ENCODE data around the gene SLCO1B1.

SLCO1B1 gene

GRCh38 chr12:21248679-21249078, 117.7 kb downstream of the SLCO1B1 start:
- Histone ChIP-seq H3K9me3 (ENCODE audit: low read length) (no peaks in the 10 kb centered on the region), H4K20me1 (ENCODE audit: insufficient read depth, low read length) (no peaks in the 10 kb centered on the region), H3K9me2 (ENCODE audit: low read depth, low read length) (no peaks in the 10 kb centered on the region), H3K79me2 (ENCODE audit: insufficient read depth, low read length) (no peaks in the 10 kb centered on the region), H3K9ac (ENCODE audit: low read length) (no peak overlapping the region), H3F3A (ENCODE audit: insufficient read depth, low read length) (no peaks in the 10 kb centered on the region), H3K27me3 (ENCODE audit: insufficient read depth, low read length) (no peaks in the 10 kb centered on the region), H3K4me1 (ENCODE audit: insufficient read depth, low read length, severe bottlenecking) (no peaks in the 10 kb centered on the region), H3K4me3 (ENCODE audit: low read depth, low read length, poor library complexity, severe bottlenecking) (no peak overlapping the region), H2AFZ (ENCODE audit: low read length) (no peak overlapping the region), H3K27ac (ENCODE audit: low read depth, low read length, poor library complexity, severe bottlenecking) (no peak overlapping the region), H3K36me3 (ENCODE audit: insufficient read depth, low read length) (no peaks in the 10 kb centered on the region), H3K4me2 (ENCODE audit: low read length) (no peak overlapping the region)
- TF ChIP-seq, protein P1, sequence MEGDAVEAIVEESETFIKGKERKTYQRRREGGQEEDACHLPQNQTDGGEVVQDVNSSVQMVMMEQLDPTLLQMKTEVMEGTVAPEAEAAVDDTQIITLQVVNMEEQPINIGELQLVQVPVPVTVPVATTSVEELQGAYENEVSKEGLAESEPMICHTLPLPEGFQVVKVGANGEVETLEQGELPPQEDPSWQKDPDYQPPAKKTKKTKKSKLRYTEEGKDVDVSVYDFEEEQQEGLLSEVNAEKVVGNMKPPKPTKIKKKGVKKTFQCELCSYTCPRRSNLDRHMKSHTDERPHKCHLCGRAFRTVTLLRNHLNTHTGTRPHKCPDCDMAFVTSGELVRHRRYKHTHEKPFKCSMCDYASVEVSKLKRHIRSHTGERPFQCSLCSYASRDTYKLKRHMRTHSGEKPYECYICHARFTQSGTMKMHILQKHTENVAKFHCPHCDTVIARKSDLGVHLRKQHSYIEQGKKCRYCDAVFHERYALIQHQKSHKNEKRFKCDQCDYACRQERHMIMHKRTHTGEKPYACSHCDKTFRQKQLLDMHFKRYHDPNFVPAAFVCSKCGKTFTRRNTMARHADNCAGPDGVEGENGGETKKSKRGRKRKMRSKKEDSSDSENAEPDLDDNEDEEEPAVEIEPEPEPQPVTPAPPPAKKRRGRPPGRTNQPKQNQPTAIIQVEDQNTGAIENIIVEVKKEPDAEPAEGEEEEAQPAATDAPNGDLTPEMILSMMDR (IDR thresholded peaks at IDR 0.05; ENCODE audit: low read length), result peak; percentile 26; the same call in 1 of the 2 replicates
- TF ChIP-seq EZH2 (IDR thresholded peaks at IDR 0.05; ENCODE audit: borderline replicate concordance, low read length), result no peak

- no peaks in the 10 kb centered on the region for H4K20me1 ChIP-seq (ENCODE audit: insufficient read depth, low read length)
- H3K36me3 ChIP-seq (ENCODE audit: insufficient read depth, low read length), result no peaks in the 10 kb centered on the region
- H3K4me1 ChIP-seq (ENCODE audit: insufficient read depth, low read length, severe bottlenecking), result no peaks in the 10 kb centered on the region
- H2AFZ ChIP-seq (ENCODE audit: low read length), result no peak overlapping the region
- H3F3A ChIP-seq (ENCODE audit: insufficient read depth, low read length), result no peaks in the 10 kb centered on the region
- H3K9ac ChIP-seq (ENCODE audit: low read length), result no peak overlapping the region
- no peaks in the 10 kb centered on the region for H3K79me2 ChIP-seq (ENCODE audit: insufficient read depth, low read length)
- H3K4me2 ChIP-seq (ENCODE audit: low read length), result no peak overlapping the region
- H3K27ac ChIP-seq (ENCODE audit: low read depth, low read length, poor library complexity, severe bottlenecking), result no peak overlapping the region
- no peak for TF ChIP-seq EZH2 (IDR thresholded peaks at IDR 0.05; ENCODE audit: borderline replicate concordance, low read length)
- TF ChIP-seq, protein P1 (IDR thresholded peaks at IDR 0.05; ENCODE audit: low read length), result no peak
- no peaks in the 10 kb centered on the region for H3K27me3 ChIP-seq (ENCODE audit: insufficient read depth, low read length)
- no peaks in the 10 kb centered on the region for H3K9me2 ChIP-seq (ENCODE audit: low read depth, low read length)
- H3K4me3 ChIP-seq (ENCODE audit: low read depth, low read length, poor library complexity, severe bottlenecking), result no peak overlapping the region
- no peaks in the 10 kb centered on the region for H3K9me3 ChIP-seq (ENCODE audit: low read length)
Observed at GRCh38 chr12:21252070-21252469, 121.1 kb downstream of the SLCO1B1 start.

DNA sequence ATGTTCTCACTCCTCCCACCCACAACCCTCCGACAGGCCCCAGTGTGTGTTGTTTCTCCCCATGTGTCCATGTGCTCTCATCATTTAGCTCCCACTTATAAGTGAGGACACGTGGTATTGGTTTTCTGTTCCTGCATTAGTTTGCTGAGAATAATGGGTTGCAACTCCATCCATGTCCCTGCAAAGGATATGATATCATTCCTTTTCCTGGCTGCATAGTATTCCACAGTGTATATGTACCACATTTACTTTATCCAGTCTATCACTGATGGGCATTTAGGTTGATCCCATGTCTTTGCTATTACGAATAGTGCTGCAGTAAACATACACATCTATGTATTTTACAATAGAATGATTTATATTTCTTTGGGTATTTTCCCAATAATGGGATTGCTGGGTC, 126.2 kb downstream of the SLCO1B1 start:
- no peaks in the 10 kb centered on the region for H3K27me3 ChIP-seq (ENCODE audit: insufficient read depth, low read length)
- H4K20me1 ChIP-seq (ENCODE audit: insufficient read depth, low read length), result no peaks in the 10 kb centered on the region
- H3K9me2 ChIP-seq (ENCODE audit: low read depth, low read length), result no peaks in the 10 kb centered on the region
- H3K36me3 ChIP-seq (ENCODE audit: insufficient read depth, low read length), result no peaks in the 10 kb centered on the region
- H3K27ac ChIP-seq (ENCODE audit: low read depth, low read length, poor library complexity, severe bottlenecking), result no peak overlapping the region
- no peak for TF ChIP-seq EZH2 (IDR thresholded peaks at IDR 0.05; ENCODE audit: borderline replicate concordance, low read length)
- TF ChIP-seq, protein P1 (IDR thresholded peaks at IDR 0.05; ENCODE audit: low read length), result no peak
- H3K9ac ChIP-seq (ENCODE audit: low read length), result no peak overlapping the region
- H3K4me2 ChIP-seq (ENCODE audit: low read length), result no peak overlapping the region
- H2AFZ ChIP-seq (ENCODE audit: low read length), result no peak overlapping the region
- no peaks in the 10 kb centered on the region for H3K4me1 ChIP-seq (ENCODE audit: insufficient read depth, low read length, severe bottlenecking)
- no peaks in the 10 kb centered on the region for H3F3A ChIP-seq (ENCODE audit: insufficient read depth, low read length)
- H3K79me2 ChIP-seq (ENCODE audit: insufficient read depth, low read length), result no peaks in the 10 kb centered on the region
- no peak overlapping the region for H3K4me3 ChIP-seq (ENCODE audit: low read depth, low read length, poor library complexity, severe bottlenecking)
- no peaks in the 10 kb centered on the region for H3K9me3 ChIP-seq (ENCODE audit: low read length)
